Thoracic aorta (tissue), 2 donors: ENCODE measurements around the gene EPHA4. TPM values are rescaled to one million over a fixed set of nuclear protein-coding genes. Genes with fewer than 3 reads are reported as not detected.

Experiments used
- ATAC-seq: fragments of 150-250 bp; one replicate; pipeline ENCODE4 v1.8.0; 2017; ENCODE audit warnings: low read depth; ENCODE audit not compliant: insufficient number of reproducible peaks, low FRiP score
- DNase-seq: peaks from one replicate; pipeline ENCODE4 v3.0.0-alpha.2; 2020; ENCODE audit warnings: low spot score
- H3K27ac ChIP-seq, 2 donors: fragments of 200-600 bp; sonication (generic); 1 replicate in 1 of 2; 2 replicates in 1 of 2; pipeline ENCODE4 v1.5.1; 2016; ENCODE audit warnings: mild to moderate bottlenecking in 2 of 2, moderate library complexity in 2 of 2
- H3K27me3 ChIP-seq: fragments of 200-600 bp; sonication (generic); replicated peaks from 2 replicates; pipeline ENCODE4 v1.6.0; 2016; ENCODE audit warnings: mild to moderate bottlenecking; ENCODE audit not compliant: insufficient read depth
- H3K36me3 ChIP-seq: fragments of 200-600 bp; sonication (generic); one replicate; pipeline ENCODE4 v1.5.1; 2016
- H3K4me1 ChIP-seq, 2 donors: fragments of 200-600 bp; sonication (generic); 1 replicate in 1 of 2; 2 replicates in 1 of 2; pipeline versions ENCODE4 v1.5.1 to v1.6.0; 2016; ENCODE audit warnings: low read depth in 2 of 2, mild to moderate bottlenecking in 1 of 2; ENCODE audit not compliant: control insufficient read depth in 1 of 2
- H3K4me3 ChIP-seq: fragments of 200-600 bp; sonication (generic); 2 replicates; pipeline ENCODE4 v1.5.1; 2016; ENCODE audit warnings: mild to moderate bottlenecking
- H3K9me3 ChIP-seq: fragments of 200-600 bp; sonication (generic); 2 replicates; pipeline ENCODE4 v1.5.1; 2016
- CTCF ChIP-seq: fragments of 200-600 bp; sonication (generic); IDR thresholded peaks from one replicate; pipeline ENCODE4 v1.5.1; 2019; ENCODE audit warnings: antibody characterized with exemption
- total RNA-seq, 2 donors: library from RNA; depleted of rRNA; stranded (reverse); fragments of >200 nt; gene quantifications; one replicate each; pipeline versions ENCODE4 v1.1.0 to v1.2.3, GENCODE V29; 2016

Gene EPHA4
- total RNA-seq, 2 donors from 2014 or later = 20.4 to 53.3 TPM

DNA sequence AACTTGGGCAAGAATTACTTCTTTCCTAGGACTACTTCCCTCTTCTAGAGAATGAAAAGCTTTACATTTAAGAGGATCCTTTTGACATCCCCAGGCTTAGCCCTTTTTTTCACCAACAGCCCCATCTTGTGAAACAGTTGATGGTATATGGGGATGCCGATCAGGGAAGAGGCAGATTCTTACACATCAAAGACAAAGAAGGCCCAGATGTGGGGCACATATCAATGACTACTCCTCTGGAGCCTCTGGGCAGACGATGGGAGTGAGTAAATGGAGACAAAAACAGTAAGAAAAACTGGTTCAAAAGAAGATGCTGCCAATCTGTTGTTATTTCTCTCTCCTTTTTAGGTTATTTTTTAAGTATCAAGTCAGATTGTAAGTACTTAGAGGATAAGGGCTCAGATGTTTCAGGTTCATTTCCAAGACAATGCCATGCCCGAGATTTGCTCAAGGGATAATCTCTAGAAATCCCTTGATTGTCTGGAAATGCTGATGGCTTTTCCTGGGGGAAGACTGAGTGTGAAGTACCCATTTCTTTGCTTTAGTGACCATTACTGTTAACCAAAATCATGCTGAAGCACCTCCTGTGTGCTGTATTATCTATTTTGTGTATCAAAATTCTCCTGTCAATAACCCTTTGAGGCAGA lies 117.5 kb downstream of the EPHA4 start:
- no peak overlapping the region for H3K27ac ChIP-seq
- H3K4me3 ChIP-seq = no peak overlapping the region
- no peaks in the 10 kb centered on the region for H3K4me1 ChIP-seq
- no peak for TF ChIP-seq CTCF
- H3K9me3 ChIP-seq = no peaks in the 10 kb centered on the region
- no peaks in the 10 kb centered on the region for H3K27me3 ChIP-seq
- H3K36me3 ChIP-seq = peaks cover 3% of the 10 kb centered on the region
- ATAC-seq = no peak
- no peak for DNase-seq

GRCh38 chr2:221451862-221452788 lies 120.0 kb downstream of the EPHA4 start:
- Histone ChIP-seq H3K36me3 (peaks cover 3% of the 10 kb centered on the region), H3K27me3 (no peaks in the 10 kb centered on the region)
- no peak for TF ChIP-seq CTCF

GRCh38 chr2:221450280-221450679 lies 121.8 kb downstream of the EPHA4 start:
- Histone ChIP-seq H3K4me1 (peaks cover 4 to 8% of the 10 kb centered on the region in 2 donors), H3K27me3 (no peaks in the 10 kb centered on the region), H3K4me3 (no peak overlapping the region), H3K27ac (no peak overlapping the region), H3K36me3 (peaks cover 3% of the 10 kb centered on the region), H3K9me3 (no peaks in the 10 kb centered on the region)
- ATAC-seq = no peak
- TF ChIP-seq CTCF = no peak
- DNase-seq = no peak

More at GRCh38 chr2:221451862-221452788, 120.0 kb downstream of the EPHA4 start:
- H3K4me1 ChIP-seq = peaks cover 4 to 8% of the 10 kb centered on the region in 2 donors
- H3K9me3 ChIP-seq = no peaks in the 10 kb centered on the region
- DNase-seq = no peak
- H3K27ac ChIP-seq = no peak overlapping the region
- ATAC-seq = no peak
- H3K4me3 ChIP-seq = no peak overlapping the region

DNA sequence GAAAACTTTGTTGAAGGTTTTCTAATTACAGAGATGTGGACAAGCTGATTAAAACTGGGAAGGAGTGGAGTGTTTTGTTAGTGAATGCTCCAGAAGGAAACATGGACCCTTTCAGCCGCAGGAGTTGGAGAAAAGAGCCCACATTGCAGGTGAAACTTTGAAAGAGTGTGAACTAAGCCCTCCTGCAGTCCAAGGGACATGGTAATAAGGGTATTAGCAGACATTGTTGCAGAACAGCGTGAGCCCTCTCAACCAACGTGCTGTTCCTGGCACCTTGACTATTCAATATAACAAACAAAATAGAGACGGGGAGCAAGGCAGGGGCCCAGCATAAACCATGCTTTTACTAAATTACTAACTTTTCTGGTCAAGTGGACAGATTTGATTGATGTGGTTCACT lies 122.7 kb downstream of the EPHA4 start:
- ATAC-seq (no peak), DNase-seq (no peak)
- peaks cover 8 to 16% of the 10 kb centered on the region in 2 donors for H3K4me1 ChIP-seq
- no peaks in the 10 kb centered on the region for H3K9me3 ChIP-seq
- H3K27me3 ChIP-seq = no peaks in the 10 kb centered on the region
- no peak overlapping the region for H3K27ac ChIP-seq
- TF ChIP-seq CTCF = no peak
- H3K4me3 ChIP-seq = no peak overlapping the region
- peaks cover 3% of the 10 kb centered on the region for H3K36me3 ChIP-seq

DNA sequence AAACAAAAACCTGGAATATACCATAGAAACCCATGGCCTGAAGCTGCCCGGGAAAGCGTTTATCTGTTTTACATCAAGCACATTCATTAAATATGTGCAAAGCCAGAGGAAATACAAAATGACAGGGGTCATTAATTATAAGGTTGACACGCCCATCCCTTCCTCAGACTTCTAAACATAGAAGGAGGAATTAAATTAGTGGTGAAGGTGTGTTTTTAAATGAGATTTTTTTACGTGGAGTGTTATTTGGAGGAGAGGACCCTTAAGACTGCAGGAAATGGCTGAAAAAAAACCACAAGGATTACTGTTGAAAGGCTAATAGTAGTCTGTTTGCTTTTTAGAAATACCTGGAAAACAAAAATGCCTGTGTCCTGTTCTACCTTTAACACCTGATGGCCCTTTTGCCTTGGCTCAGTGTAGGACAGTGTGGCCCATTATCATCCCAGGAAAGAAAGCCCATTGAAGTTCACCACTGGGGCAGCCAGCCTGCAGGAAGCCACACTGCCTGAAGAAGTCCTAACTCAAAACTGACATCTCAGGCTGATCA lies 123.2 kb downstream of the EPHA4 start:
- Histone ChIP-seq H3K27ac (no peak overlapping the region), H3K4me3 (no peak overlapping the region), H3K4me1 (peaks cover 8 to 21% of the 10 kb centered on the region in 2 donors), H3K9me3 (no peaks in the 10 kb centered on the region), H3K27me3 (no peaks in the 10 kb centered on the region), H3K36me3 (no peaks in the 10 kb centered on the region)
- no peak for TF ChIP-seq CTCF
- DNase-seq (no peak), ATAC-seq (no peak)
